DOHH2 (cell line): Measurements from ENCODE around the gene VPS54.
"Not testable (repeated sequence)": the region's sequence is repeated elsewhere in the genome, so short reads cannot be mapped to it uniquely, and the experiment has no call there.

Experiments used
- H3F3A ChIP-seq: fragments of 200-600 bp; sonication (generic), shearing (Covaris generic); 2 replicates; pipeline ENCODE4 v1.6.0; 2016; ENCODE audit warnings: antibody characterized with exemption, mild to moderate bottlenecking; ENCODE audit not compliant: control insufficient read depth, insufficient read depth
- H3K27ac ChIP-seq: fragments of 200-600 bp; sonication (generic); 2 replicates; pipeline ENCODE4 v1.5.1; 2014; ENCODE audit warnings: low read depth, mild to moderate bottlenecking, low read length, moderate library complexity
- H3K27me3 ChIP-seq: fragments of 200-600 bp; sonication (generic); 2 replicates; pipeline ENCODE4 v1.6.1; 2014; ENCODE audit warnings: mild to moderate bottlenecking, low read length, mixed read lengths; ENCODE audit not compliant: control insufficient read depth
- H3K36me3 ChIP-seq: fragments of 200-600 bp; sonication (generic); 2 replicates; pipeline ENCODE4 v1.6.1; 2014; ENCODE audit warnings: mild to moderate bottlenecking, low read length, moderate library complexity, mixed read lengths; ENCODE audit not compliant: control insufficient read depth
- H3K4me1 ChIP-seq: fragments of 200-600 bp; sonication (generic); 2 replicates; pipeline ENCODE4 v1.6.1; 2014; ENCODE audit warnings: mild to moderate bottlenecking, low read length, mixed read lengths; ENCODE audit not compliant: control insufficient read depth
- H3K4me2 ChIP-seq: fragments of 200-600 bp; sonication (generic); 2 replicates; pipeline ENCODE4 v1.6.0; 2014; ENCODE audit warnings: mild to moderate bottlenecking, low read length, moderate library complexity
- H3K4me3 ChIP-seq: fragments of 200-600 bp; sonication (generic); 2 replicates; pipeline ENCODE4 v1.5.1; 2014; ENCODE audit warnings: mild to moderate bottlenecking, low read length, mixed read lengths
- H3K79me2 ChIP-seq: fragments of 200-600 bp; sonication (generic); 2 replicates; pipeline ENCODE4 v1.6.1; 2014; ENCODE audit warnings: mild to moderate bottlenecking, low read length, mixed read lengths; ENCODE audit not compliant: control insufficient read depth
- H3K9me2 ChIP-seq: fragments of 200-600 bp; sonication (generic); replicated peaks from 2 replicates; pipeline ENCODE4 v1.6.1; 2014; ENCODE audit warnings: mild to moderate bottlenecking, low read length, mixed read lengths; ENCODE audit not compliant: control insufficient read depth
- H3K9me3 ChIP-seq: fragments of 200-600 bp; sonication (generic); 2 replicates; pipeline ENCODE4 v1.6.1; 2014; ENCODE audit warnings: antibody characterized with exemption, low read length, mixed read lengths; ENCODE audit not compliant: control insufficient read depth, insufficient read depth
- H4K20me1 ChIP-seq: fragments of 200-600 bp; sonication (generic); 2 replicates; pipeline ENCODE4 v1.6.0; 2014; ENCODE audit warnings: low read depth, mild to moderate bottlenecking, antibody characterized with exemption, low read length, moderate library complexity; ENCODE audit not compliant: control insufficient read depth, insufficient read depth
- EZH2phosphoT487 ChIP-seq: fragments of 200-600 bp; sonication (generic); IDR thresholded peaks from 2 replicates; pipeline ENCODE4 v1.6.1; 2017; ENCODE audit warnings: borderline replicate concordance, mild to moderate bottlenecking, antibody characterized with exemption, low read length, moderate library complexity, mixed read lengths
- TF ChIP-seq, protein P1 (sequence below): fragments of 200-600 bp; sonication (generic); IDR thresholded peaks from one replicate; pipeline ENCODE4 v1.5.1; 2014; ENCODE audit warnings: antibody characterized with exemption, mild to moderate bottlenecking, low read depth, low read length; ENCODE audit not compliant: poor library complexity, severe bottlenecking

Gene VPS54

DNA sequence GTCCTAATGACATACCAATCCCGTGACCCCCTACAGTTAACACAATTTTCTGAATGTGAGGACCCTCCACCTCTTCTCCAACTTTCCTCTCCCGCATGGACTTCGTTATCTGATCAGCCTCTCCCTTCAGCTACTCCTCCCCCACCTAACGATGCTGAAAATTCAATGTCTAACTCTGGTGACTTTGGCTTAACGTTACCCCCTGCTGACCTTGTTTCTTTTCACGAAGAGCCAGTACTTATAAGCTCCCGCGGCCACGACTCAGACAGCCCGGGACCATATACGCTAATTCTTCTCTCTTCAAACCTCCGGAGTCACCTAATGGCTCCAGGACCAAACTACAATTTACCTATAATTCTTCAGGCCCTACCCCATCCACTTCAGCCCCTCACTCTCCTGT is 29.2 kb downstream of the VPS54 start:
- Histone ChIP-seq H4K20me1 (no peaks in the 10 kb centered on the region), H3K36me3 (no peaks in the 10 kb centered on the region), H3K4me3 (no peak overlapping the region), H3K9me2 (no peaks in the 10 kb centered on the region), H3K27ac (no peak overlapping the region), H3K4me1 (no peaks in the 10 kb centered on the region), H3K27me3 (no peaks in the 10 kb centered on the region), H3K9me3 (no peaks in the 10 kb centered on the region), H3K4me2 (no peak overlapping the region), H3K79me2 (0 out of 2 replicates have a peak, but pooled peaks cover 2% of the 10 kb centered on the region), H3F3A (no peaks in the 10 kb centered on the region)
- TF ChIP-seq, protein P1, sequence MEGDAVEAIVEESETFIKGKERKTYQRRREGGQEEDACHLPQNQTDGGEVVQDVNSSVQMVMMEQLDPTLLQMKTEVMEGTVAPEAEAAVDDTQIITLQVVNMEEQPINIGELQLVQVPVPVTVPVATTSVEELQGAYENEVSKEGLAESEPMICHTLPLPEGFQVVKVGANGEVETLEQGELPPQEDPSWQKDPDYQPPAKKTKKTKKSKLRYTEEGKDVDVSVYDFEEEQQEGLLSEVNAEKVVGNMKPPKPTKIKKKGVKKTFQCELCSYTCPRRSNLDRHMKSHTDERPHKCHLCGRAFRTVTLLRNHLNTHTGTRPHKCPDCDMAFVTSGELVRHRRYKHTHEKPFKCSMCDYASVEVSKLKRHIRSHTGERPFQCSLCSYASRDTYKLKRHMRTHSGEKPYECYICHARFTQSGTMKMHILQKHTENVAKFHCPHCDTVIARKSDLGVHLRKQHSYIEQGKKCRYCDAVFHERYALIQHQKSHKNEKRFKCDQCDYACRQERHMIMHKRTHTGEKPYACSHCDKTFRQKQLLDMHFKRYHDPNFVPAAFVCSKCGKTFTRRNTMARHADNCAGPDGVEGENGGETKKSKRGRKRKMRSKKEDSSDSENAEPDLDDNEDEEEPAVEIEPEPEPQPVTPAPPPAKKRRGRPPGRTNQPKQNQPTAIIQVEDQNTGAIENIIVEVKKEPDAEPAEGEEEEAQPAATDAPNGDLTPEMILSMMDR, result no peak

DNA sequence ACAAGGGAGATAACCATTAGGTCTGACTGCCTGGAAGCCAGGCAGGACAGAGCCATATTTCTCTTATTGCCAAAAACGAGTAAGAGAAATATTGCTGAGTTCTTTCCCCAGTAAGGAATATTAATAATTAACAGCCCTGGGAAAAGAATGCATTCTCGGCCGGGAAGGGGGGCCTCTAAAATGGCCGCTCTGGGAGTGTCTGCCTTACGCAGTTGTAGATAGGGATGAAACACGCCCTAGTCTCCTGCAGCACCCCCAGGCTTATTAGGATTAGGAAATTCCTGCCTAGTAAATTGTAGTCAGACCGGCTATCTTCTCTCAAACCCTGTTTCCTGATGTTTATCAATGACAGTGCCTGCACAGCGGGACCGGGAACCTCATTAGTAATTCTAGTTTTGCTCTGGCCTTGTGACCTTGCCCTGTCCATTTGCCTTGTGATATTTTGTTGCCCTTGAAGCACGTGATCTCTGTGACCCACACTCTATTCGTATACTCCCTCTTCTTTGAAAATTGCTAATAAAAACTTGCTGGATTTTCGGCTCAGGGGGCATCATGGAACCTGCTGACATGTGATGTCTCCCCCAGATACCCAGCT is 30.3 kb downstream of the VPS54 start:
- not testable (repeated sequence) for H3K9me2 ChIP-seq, H3K4me1 ChIP-seq, H3K4me2 ChIP-seq, H4K20me1 ChIP-seq, H3K9me3 ChIP-seq, H3K4me3 ChIP-seq, H3F3A ChIP-seq, H3K27ac ChIP-seq, H3K79me2 ChIP-seq, H3K36me3 ChIP-seq, H3K27me3 ChIP-seq

DNA sequence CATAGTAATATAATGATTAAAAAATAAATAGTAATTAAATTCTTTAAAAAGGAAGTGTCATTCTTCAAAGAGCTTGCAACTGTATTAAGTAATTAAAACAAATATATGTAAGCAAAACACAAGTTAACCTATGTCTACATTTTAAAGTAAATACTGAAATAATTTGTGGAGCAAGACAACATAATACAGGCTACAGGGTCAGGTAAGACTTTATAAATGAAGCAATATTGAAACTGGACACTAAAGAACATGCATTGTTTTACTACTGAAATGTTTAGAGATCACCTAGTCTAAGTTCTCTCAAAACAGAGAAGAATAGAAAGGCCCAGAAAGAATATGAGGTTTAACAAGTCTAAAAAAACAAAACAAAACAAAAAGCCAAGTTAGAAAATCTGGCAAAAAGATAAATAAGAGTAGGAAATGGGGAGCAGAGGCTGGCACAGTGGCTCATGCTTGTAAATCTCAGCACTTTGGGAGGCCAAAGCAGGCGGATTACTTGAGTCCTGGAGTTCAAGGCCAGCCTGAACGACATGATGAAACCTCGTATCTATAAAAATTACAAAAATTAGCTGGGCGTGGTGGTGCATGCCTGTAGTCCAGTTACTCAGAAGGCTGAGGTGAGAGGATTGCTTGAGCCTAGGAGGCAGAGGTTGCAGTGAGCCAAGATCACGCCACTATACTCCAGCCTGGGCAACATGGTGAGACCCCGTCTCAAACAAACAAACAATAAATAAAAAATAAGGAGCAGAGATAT is 34.4 kb downstream of the VPS54 start:
- H3K9me3 ChIP-seq, result no peaks in the 10 kb centered on the region
- no peak overlapping the region for H3K4me2 ChIP-seq
- H3K9me2 ChIP-seq, result no peaks in the 10 kb centered on the region
- H3K79me2 ChIP-seq, result 0 out of 2 replicates have a peak, but pooled peaks cover 5% of the 10 kb centered on the region
- H3F3A ChIP-seq, result no peaks in the 10 kb centered on the region
- no peaks in the 10 kb centered on the region for H4K20me1 ChIP-seq
- no peak for TF ChIP-seq EZH2phosphoT487
- TF ChIP-seq, protein P1, result no peak
- no peak overlapping the region for H3K27ac ChIP-seq
- no peaks in the 10 kb centered on the region for H3K4me1 ChIP-seq
- H3K27me3 ChIP-seq, result no peaks in the 10 kb centered on the region
- peaks cover 29% of the 10 kb centered on the region for H3K36me3 ChIP-seq
- no peak overlapping the region for H3K4me3 ChIP-seq

DNA sequence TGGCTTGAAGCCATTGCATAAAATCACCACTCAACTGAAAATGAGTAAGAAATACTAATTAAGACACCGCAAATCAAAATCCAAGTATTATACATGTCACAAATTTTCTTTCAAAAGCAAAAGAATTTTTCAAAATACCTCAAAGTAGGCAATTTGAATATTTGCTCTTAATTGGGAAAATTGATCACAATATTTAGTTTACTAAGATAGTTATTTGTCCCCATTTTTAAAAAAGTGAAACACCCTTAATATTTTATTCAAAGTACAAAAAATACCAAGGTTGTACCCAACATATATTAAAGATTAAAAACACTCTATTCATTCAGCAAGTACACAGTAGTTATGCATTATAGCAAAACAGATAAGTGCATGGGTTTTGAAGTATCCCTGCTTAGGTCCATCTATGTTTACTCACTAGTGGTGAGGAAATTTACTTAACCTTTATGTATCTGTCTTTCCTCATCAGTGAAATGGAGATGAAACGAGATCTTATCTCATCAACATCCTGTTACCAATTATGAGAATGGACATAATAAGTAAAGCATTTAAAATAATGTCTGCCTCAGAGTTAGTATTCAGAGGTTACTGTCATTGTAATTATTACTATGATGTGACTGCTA is 35.1 kb downstream of the VPS54 start:
- no peak overlapping the region for H3K27ac ChIP-seq
- no peaks in the 10 kb centered on the region for H3F3A ChIP-seq
- no peaks in the 10 kb centered on the region for H4K20me1 ChIP-seq
- H3K9me3 ChIP-seq, result no peaks in the 10 kb centered on the region
- no peaks in the 10 kb centered on the region for H3K4me1 ChIP-seq
- H3K4me2 ChIP-seq, result no peak overlapping the region
- H3K79me2 ChIP-seq, result 0 out of 2 replicates have a peak, but pooled peaks cover 5% of the 10 kb centered on the region
- no peaks in the 10 kb centered on the region for H3K27me3 ChIP-seq
- no peak overlapping the region for H3K4me3 ChIP-seq
- no peaks in the 10 kb centered on the region for H3K9me2 ChIP-seq
- peaks cover 29% of the 10 kb centered on the region for H3K36me3 ChIP-seq
- TF ChIP-seq EZH2phosphoT487, result no peak
- TF ChIP-seq, protein P1, result no peak
